ENCODE measurements around the gene OOSP1. TPM values are rescaled to one million over a fixed set of nuclear protein-coding genes. Genes with fewer than 3 reads are reported as not detected.

The OOSP1 gene
- total RNA-seq, 1 experiment from 2014 or later: not detected

GRCh38 chr11:59938718-59939117, 486 bp downstream of the OOSP1 start:
- TF ChIP-seq, protein P1, sequence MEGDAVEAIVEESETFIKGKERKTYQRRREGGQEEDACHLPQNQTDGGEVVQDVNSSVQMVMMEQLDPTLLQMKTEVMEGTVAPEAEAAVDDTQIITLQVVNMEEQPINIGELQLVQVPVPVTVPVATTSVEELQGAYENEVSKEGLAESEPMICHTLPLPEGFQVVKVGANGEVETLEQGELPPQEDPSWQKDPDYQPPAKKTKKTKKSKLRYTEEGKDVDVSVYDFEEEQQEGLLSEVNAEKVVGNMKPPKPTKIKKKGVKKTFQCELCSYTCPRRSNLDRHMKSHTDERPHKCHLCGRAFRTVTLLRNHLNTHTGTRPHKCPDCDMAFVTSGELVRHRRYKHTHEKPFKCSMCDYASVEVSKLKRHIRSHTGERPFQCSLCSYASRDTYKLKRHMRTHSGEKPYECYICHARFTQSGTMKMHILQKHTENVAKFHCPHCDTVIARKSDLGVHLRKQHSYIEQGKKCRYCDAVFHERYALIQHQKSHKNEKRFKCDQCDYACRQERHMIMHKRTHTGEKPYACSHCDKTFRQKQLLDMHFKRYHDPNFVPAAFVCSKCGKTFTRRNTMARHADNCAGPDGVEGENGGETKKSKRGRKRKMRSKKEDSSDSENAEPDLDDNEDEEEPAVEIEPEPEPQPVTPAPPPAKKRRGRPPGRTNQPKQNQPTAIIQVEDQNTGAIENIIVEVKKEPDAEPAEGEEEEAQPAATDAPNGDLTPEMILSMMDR (IDR thresholded peaks at IDR 0.05; ENCODE audit: unreplicated experiment): no peak
- Mint-ChIP-seq H3K9me3 (ENCODE audit: low read depth, unreplicated experiment) (no peaks in the 10 kb centered on the region), H3K4me3 (ENCODE audit: low read depth, unreplicated experiment) (no peak overlapping the region), H3K27ac (ENCODE audit: unreplicated experiment) (no peak overlapping the region), H3K27me3 (ENCODE audit: unreplicated experiment) (no peaks in the 10 kb centered on the region), H3K4me1 (ENCODE audit: low read depth, unreplicated experiment) (no peaks in the 10 kb centered on the region), H3K36me3 (ENCODE audit: insufficient read depth, unreplicated experiment) (no peaks in the 10 kb centered on the region)
- no TSS peak for BruUV-seq (replicated peaks)
- intact Hi-C loops (cut with micrococcal nuclease; ENCODE audit: unreplicated experiment): no loop called here
- no peak for DNase-seq
- CTCF ChIA-PET: no interaction called here

DNA sequence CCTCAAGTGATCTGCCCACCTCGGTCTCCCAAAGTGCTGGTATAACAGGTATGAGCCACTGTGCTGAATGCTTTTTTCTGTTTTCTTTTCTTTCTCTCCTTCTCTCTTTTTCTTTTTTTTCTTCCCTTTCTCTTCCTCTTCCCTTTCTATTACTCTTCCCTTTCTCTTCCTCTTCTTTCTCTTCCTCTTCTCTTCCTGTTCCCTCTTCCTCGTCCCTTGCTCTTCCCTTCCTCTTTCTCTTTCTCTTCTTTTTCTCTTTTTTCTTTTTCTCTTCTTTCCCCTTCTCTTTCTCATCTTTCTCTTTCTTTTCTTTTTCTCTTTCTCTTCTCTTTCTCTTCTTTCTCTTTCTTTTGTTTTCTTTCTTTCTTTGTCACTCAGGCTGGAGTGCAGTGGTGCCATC, 1.2 kb downstream of the OOSP1 start:
- Mint-ChIP-seq H3K4me1 (ENCODE audit: low read depth, unreplicated experiment) (no peaks in the 10 kb centered on the region), H3K36me3 (ENCODE audit: insufficient read depth, unreplicated experiment) (no peaks in the 10 kb centered on the region), H3K9me3 (ENCODE audit: low read depth, unreplicated experiment) (no peaks in the 10 kb centered on the region), H3K27ac (ENCODE audit: unreplicated experiment) (no peak overlapping the region), H3K4me3 (ENCODE audit: low read depth, unreplicated experiment) (no peak overlapping the region), H3K27me3 (ENCODE audit: unreplicated experiment) (no peaks in the 10 kb centered on the region)
- intact Hi-C loops (cut with micrococcal nuclease; ENCODE audit: unreplicated experiment): no loop called here
- TF ChIP-seq, protein P1 (IDR thresholded peaks at IDR 0.05; ENCODE audit: unreplicated experiment): no peak
- DNase-seq: no peak
- CTCF ChIA-PET: no interaction called here
- no TSS peak for BruUV-seq (replicated peaks)

DNA sequence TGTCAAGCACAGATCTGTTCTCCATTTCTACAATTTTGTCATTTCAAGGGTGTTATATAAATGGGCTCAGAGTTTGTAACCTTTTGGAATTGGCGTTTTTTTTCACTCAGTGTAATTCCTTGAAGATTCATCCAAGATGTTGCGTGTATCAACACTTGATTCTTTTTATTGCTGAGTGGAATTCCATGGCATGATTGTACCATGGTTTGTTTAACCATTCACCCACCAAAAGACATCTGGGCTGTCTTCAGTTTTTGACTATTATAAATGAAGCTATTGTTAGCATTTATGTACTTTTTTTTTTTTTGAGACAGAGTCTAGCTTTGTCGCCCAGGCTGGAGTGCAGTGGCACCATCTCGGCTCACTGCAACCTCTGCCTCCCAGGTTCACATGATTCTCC, 2.9 kb downstream of the OOSP1 start:
- TF ChIP-seq, protein P1 (IDR thresholded peaks at IDR 0.05; ENCODE audit: unreplicated experiment): no peak
- Mint-ChIP-seq H3K27me3 (ENCODE audit: unreplicated experiment) (no peaks in the 10 kb centered on the region), H3K4me3 (ENCODE audit: low read depth, unreplicated experiment) (no peak overlapping the region), H3K36me3 (ENCODE audit: insufficient read depth, unreplicated experiment) (no peaks in the 10 kb centered on the region), H3K4me1 (ENCODE audit: low read depth, unreplicated experiment) (no peaks in the 10 kb centered on the region), H3K9me3 (ENCODE audit: low read depth, unreplicated experiment) (no peaks in the 10 kb centered on the region), H3K27ac (ENCODE audit: unreplicated experiment) (no peak overlapping the region)
- CTCF ChIA-PET: no interaction called here
- BruUV-seq (replicated peaks): no TSS peak
- intact Hi-C loops (cut with micrococcal nuclease; ENCODE audit: unreplicated experiment): no loop called here
- DNase-seq: no peak

DNA sequence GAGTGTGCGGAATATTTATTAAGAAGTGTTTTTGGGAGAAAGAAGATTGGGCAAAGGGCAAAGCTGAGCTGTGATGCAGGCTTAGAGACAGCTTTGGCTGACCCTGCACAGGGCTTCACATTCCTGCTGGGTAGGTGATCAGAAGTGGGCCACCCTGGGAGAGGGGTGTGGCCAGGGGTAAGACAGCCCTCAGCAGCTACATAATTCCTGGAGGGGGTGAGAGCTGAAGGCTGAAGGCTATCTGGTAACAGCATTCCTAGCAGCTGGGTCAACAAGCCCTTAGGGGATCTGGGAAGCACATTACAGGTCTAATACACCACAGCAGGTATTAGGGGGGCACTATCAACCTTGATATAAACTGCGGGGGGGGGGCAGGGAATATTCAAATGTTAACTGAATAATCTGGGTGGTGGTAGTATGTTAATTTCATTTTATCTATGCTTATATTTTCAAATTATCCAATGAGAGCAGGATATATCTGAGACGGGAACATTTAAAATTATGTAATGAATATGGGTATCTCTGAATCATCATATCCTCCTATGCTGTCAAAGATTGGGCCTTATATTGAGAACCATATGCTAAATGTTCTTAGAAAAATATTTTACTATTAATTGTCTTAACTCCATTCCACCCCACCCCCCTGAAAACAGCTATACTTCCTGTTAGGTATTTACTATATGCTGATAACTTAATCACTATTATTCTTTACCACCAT, 5.9 kb downstream of the OOSP1 start:
- Mint-ChIP-seq H3K4me1 (ENCODE audit: low read depth, unreplicated experiment) (no peaks in the 10 kb centered on the region), H3K9me3 (ENCODE audit: low read depth, unreplicated experiment) (no peaks in the 10 kb centered on the region), H3K27me3 (ENCODE audit: unreplicated experiment) (no peaks in the 10 kb centered on the region), H3K4me3 (ENCODE audit: low read depth, unreplicated experiment) (no peak overlapping the region), H3K36me3 (ENCODE audit: insufficient read depth, unreplicated experiment) (no peaks in the 10 kb centered on the region), H3K27ac (ENCODE audit: unreplicated experiment) (no peak overlapping the region)
- no peak for DNase-seq
- intact Hi-C loops (cut with micrococcal nuclease; ENCODE audit: unreplicated experiment): no loop called here
- BruUV-seq (replicated peaks): no TSS peak
- TF ChIP-seq, protein P1 (IDR thresholded peaks at IDR 0.05; ENCODE audit: unreplicated experiment): no peak
- CTCF ChIA-PET: no interaction called here
